Activated B cell treated with CpG ODN at 0.5 μM for 24 hours (primary cell): ENCODE data around the gene NLRX1. TPM values are rescaled to one million over a fixed set of nuclear protein-coding genes. Genes with fewer than 3 reads are reported as not detected.

ENCODE experiments used
- ATAC-seq: fragments of 200-7000 bp; cut with Tn5 transposase; one replicate; pipeline ENCODE4 v1.10.0; 2021; ENCODE audit warnings: low read depth, mild to moderate bottlenecking, moderate library complexity
- CTCF ChIA-PET: fragments of 350-600 bp; sonication (Branson Sonifier 250); formaldehyde crosslinking; loops from one replicate; lab custom pipeline; 2021; ENCODE audit warnings: antibody characterized with exemption; lab: Charles Lee
- POLR2A ChIA-PET: fragments of 350-600 bp; sonication (Branson Sonifier 250); formaldehyde crosslinking; loops from one replicate; lab custom pipeline; 2021; ENCODE audit warnings: antibody characterized with exemption; lab: Charles Lee
- DNase-seq: peaks from one replicate; pipeline ENCODE4 v3.0.0; 2022
- H3K27ac Mint-ChIP-seq: one replicate; pipeline ENCODE4 v1.8.0; 2020; ENCODE audit warnings: mixed read lengths
- H3K27me3 Mint-ChIP-seq: one replicate; pipeline ENCODE4 v1.8.0; 2021; ENCODE audit warnings: mixed read lengths
- H3K36me3 Mint-ChIP-seq: one replicate; pipeline ENCODE4 v1.8.0; 2021; ENCODE audit warnings: low read depth, mixed read lengths
- H3K4me1 Mint-ChIP-seq: one replicate; pipeline ENCODE4 v1.8.0; 2021; ENCODE audit warnings: mixed read lengths
- H3K4me3 Mint-ChIP-seq: one replicate; pipeline ENCODE4 v1.8.0; 2020; ENCODE audit warnings: mild to moderate bottlenecking, mixed read lengths
- H3K9me3 Mint-ChIP-seq: one replicate; pipeline ENCODE4 v1.8.0; 2020; ENCODE audit warnings: mixed read lengths
- intact Hi-C: fragments of 100-400 bp; cut with micrococcal nuclease; formaldehyde crosslinking; loops from one replicate; pipeline ENCODE4 v1.15.1; 2024
- total RNA-seq: library from RNA; stranded (reverse); gene quantifications from 2 replicates; pipeline ENCODE4 v1.2.3, GENCODE V29; 2022
- TF ChIP-seq, protein P1 (sequence below): fragments of 200-600 bp; IDR thresholded peaks from one replicate; pipeline ENCODE4 v1.8.0; 2022; ENCODE audit warnings: antibody characterized with exemption, mild to moderate bottlenecking

Gene NLRX1
- total RNA-seq, 1 donor from 2014 or later, result 9.8 TPM

DNA sequence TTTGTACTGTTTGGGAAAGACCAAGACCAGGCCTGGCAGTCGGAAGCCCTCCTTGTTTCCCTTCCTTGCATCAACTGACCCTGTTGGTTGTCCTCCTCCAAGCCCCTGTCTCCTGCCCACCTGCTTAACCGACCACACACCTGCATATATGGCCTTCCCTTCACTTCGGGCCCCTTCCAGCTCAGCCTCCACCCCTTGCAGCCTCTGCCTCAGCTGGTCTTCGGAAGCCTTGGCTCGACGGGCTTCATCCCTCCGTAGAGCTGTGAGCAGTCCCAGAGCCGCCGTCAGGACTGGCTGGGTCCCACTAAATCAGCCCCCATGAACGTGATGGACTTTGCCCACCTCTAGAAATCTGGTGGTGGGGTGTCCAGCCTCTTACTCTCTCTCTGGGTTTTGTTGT, 25.1 kb downstream of the NLRX1 start:
- TF ChIP-seq, protein P1, sequence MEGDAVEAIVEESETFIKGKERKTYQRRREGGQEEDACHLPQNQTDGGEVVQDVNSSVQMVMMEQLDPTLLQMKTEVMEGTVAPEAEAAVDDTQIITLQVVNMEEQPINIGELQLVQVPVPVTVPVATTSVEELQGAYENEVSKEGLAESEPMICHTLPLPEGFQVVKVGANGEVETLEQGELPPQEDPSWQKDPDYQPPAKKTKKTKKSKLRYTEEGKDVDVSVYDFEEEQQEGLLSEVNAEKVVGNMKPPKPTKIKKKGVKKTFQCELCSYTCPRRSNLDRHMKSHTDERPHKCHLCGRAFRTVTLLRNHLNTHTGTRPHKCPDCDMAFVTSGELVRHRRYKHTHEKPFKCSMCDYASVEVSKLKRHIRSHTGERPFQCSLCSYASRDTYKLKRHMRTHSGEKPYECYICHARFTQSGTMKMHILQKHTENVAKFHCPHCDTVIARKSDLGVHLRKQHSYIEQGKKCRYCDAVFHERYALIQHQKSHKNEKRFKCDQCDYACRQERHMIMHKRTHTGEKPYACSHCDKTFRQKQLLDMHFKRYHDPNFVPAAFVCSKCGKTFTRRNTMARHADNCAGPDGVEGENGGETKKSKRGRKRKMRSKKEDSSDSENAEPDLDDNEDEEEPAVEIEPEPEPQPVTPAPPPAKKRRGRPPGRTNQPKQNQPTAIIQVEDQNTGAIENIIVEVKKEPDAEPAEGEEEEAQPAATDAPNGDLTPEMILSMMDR, result no peak
- Mint-ChIP-seq H3K4me3 (no peak overlapping the region), H3K9me3 (no peaks in the 10 kb centered on the region), H3K36me3 (no peaks in the 10 kb centered on the region), H3K27ac (no peak overlapping the region), H3K27me3 (no peaks in the 10 kb centered on the region), H3K4me1 (peaks cover 5% of the 10 kb centered on the region)
- ATAC-seq (no peak), DNase-seq (no peak)
- ChIA-PET CTCF (interaction anchor here (1.3 kb wide), 1 partner anchor 25 kb away, joined by 4 read pairs; the partner anchor contains the start of gene NLRX1), POLR2A (no interaction called here)
- intact Hi-C loops, result no loop called here

DNA sequence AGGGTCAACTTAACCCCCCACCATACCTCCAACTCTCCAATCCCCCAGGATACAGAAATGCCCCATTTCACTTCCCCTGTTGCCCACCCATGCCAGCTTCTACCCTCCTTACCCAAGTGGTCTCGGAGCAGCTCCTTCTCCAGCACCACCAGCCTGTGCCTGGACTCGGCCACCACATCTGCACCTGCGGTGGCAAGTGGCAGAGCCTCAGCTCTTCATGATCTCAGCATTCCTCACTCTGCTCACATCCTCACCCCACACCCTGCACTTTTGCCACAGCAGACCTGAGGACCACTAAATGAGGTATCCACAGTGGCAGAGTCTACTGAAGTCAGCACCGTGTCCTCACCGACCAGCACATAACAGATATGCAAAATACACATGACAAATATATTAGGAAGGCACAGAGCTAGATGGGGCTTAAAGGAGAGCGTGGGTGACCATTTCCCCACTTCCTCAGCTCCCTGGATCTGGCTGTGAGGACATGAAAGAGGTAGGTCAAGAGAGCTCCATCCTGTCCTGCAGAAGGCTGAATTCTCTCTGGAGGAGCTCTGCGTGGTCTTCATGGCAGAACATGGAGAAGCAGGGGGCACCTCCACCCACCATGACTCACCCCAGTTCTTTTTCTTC, 26.4 kb downstream of the NLRX1 start:
- Mint-ChIP-seq H3K4me3 (no peak overlapping the region), H3K4me1 (peaks cover 5% of the 10 kb centered on the region), H3K27ac (no peak overlapping the region), H3K27me3 (no peaks in the 10 kb centered on the region), H3K9me3 (no peaks in the 10 kb centered on the region), H3K36me3 (no peaks in the 10 kb centered on the region)
- no peak for ATAC-seq
- intact Hi-C loops, result loop anchor here (5.0 kb wide), 1 partner anchor 178 kb away; the partner anchor contains the start of genes RPS25 and TRAPPC4
- TF ChIP-seq, protein P1, result no peak
- ChIA-PET CTCF (interaction anchor here (0.8 to 3.2 kb wide), 3 partner anchors 10 to 90 kb away, joined by 3 to 23 read pairs (median 4); partner anchors contain the start of genes NHERF4 and NLRX1), POLR2A (interaction anchor here (0.5 kb wide), 1 partner anchor 28 kb away, joined by 3 read pairs; no protein-coding TSS in a partner anchor)
- no peak for DNase-seq

DNA sequence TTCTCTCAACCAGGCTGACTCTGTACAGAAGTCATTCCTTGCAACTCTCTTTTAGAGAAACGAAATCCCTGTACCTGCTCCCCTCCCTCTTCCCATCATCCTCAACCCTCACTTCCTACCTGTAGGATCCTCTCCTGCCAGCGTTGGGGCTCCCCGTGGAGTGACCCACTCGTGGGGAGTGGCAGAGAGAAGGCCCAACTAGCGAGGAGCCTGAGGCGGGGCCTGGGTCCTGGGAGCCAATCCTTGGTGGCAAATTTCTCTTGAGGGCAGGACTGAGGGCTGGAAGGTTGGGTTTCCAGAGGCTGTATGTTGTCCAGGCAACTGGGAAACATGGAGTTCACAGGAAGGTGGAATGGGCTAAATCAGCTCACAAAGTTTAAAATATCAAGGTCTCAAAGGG, 27.2 kb downstream of the NLRX1 start:
- Mint-ChIP-seq H3K4me1 (peaks cover 5% of the 10 kb centered on the region), H3K27me3 (no peaks in the 10 kb centered on the region), H3K36me3 (no peaks in the 10 kb centered on the region), H3K27ac (no peak overlapping the region), H3K9me3 (no peaks in the 10 kb centered on the region), H3K4me3 (no peak overlapping the region)
- ChIA-PET CTCF (interaction anchor here (0.9 to 3.2 kb wide), 6 partner anchors 20 to 128 kb away, joined by 4 to 23 read pairs (median 5); partner anchors contain the start of genes HINFP, NLRX1 and VPS11), POLR2A (interaction anchor here (1.2 kb wide), 1 partner anchor 27 kb away, joined by 6 read pairs; the partner anchor contains the start of gene NLRX1)
- intact Hi-C loops, result loop anchor here (2.0 to 5.0 kb wide), 4 partner anchors 131 to 289 kb away; partner anchors contain the start of genes HYOU1, RPS25 and TRAPPC4
- TF ChIP-seq, protein P1, result no peak
- ATAC-seq (no peak), DNase-seq (no peak)

DNA sequence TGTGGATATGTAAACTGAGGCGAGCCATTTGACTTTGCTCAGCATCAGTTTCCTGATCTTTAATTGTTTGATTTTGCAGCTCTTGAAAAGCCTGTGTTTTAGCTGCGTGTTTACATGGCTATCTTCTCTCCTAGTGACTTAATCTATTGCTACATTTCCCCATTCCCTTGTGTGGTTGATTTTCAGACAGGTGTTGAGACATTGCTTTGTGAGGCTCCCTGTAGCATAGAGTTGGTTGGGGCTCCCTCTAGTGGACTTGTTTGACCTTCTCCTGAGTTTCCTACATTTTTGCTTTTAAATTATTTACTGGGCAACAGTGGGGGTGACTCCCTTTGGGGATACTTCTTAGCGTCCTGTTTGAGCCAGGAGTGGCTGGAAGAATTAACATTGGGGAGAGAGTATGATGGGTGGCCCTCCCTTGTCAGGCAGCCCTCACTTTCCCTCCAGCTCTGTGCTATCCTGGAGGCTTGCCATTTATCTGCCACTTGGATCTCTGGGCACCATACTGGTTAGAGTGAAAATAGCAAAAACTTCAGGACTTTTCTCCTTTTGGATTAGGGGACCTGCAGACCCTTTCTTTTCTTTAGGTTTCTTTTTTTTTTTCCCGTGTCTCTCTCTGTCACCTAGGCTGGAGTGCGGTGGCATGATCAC, 28.4 kb downstream of the NLRX1 start:
- no peaks in the 10 kb centered on the region for H3K9me3 Mint-ChIP-seq
- CTCF ChIA-PET, result interaction anchor here (0.8 to 3.2 kb wide), 13 partner anchors 8 to 129 kb away, joined by 3 to 23 read pairs (median 4); partner anchors contain the start of genes CBL, HINFP, NLRX1 and VPS11
- H3K36me3 Mint-ChIP-seq, result no peaks in the 10 kb centered on the region
- POLR2A ChIA-PET, result interaction anchor here (0.7 to 1.7 kb wide), 5 partner anchors 28 to 129 kb away, joined by 3 to 6 read pairs (median 5); partner anchors contain the start of genes NLRX1 and VPS11
- no peak overlapping the region for H3K4me3 Mint-ChIP-seq
- no peaks in the 10 kb centered on the region for H3K27me3 Mint-ChIP-seq
- TF ChIP-seq, protein P1, result peak; percentile 21
- intact Hi-C loops, result loop anchor here (1.0 to 5.0 kb wide), 7 partner anchors 29 to 290 kb away; partner anchors contain the start of genes HYOU1, NLRX1, RPS25 and TRAPPC4
- no peak overlapping the region for H3K27ac Mint-ChIP-seq
- DNase-seq, result no peak
- H3K4me1 Mint-ChIP-seq, result peaks cover 5% of the 10 kb centered on the region
- ATAC-seq, result peak; percentile 98
